SK-N-SH (cell line): Measurements from ENCODE around the gene TIAM1. TPM values are rescaled to one million over a fixed set of nuclear protein-coding genes. Genes with fewer than 3 reads are reported as not detected.

Source experiments
- CTCF ChIA-PET: fragments of 300-600, 350-600 bp; formaldehyde crosslinking; extraction: SDS; loops from one replicate; lab custom pipeline; 2021; lab: Yijun Ruan, JAX
- POLR2A ChIA-PET: fragments of 350-600 bp; sonication (Branson Sonifier 250); formaldehyde crosslinking; extraction: SDS; loops from one replicate; lab custom pipeline; 2020; ENCODE audit warnings: antibody characterized with exemption, inconsistent platforms; lab: Yijun Ruan, JAX
- DNase-seq: peaks from one replicate; pipeline ENCODE4 v3.0.0; 2012
- H2AFZ ChIP-seq: fragments of 200-600 bp; sonication (generic); 2 replicates; pipeline ENCODE4 v1.8.1; 2016; ENCODE audit warnings: antibody characterized with exemption, mild to moderate bottlenecking, low read depth
- H3F3A ChIP-seq: fragments of 200-600 bp; sonication (generic); replicated peaks from 2 replicates; pipeline ENCODE3; 2016; ENCODE audit warnings: antibody characterized with exemption, mild to moderate bottlenecking; ENCODE audit not compliant: insufficient read depth
- H3K27ac ChIP-seq, 2 experiments: fragments of 200-500 bp in 1 of 2; fragments of 200-600 bp in 1 of 2; sonication (Bioruptor generic) in 1 of 2; sonication (generic), shearing (Covaris generic) in 1 of 2; 2 replicates each; pipeline versions ENCODE4 v1.5.1 to v1.6.1; 2014 to 2016; ENCODE audit warnings: low read depth in 2 of 2, inconsistent platforms in 1 of 2, low read length in 1 of 2, mild to moderate bottlenecking in 1 of 2, mixed read lengths in 1 of 2
- H3K27me3 ChIP-seq: fragments of 200-600 bp; sonication (generic), shearing (Covaris generic); 2 replicates; pipeline ENCODE4 v1.6.1; 2016; ENCODE audit warnings: mixed run types; ENCODE audit not compliant: insufficient read depth
- H3K36me3 ChIP-seq, 2 experiments: fragments of 200-500 bp in 1 of 2; fragments of 200-600 bp in 1 of 2; sonication (Bioruptor generic) in 1 of 2; sonication (generic) in 1 of 2; replicated peaks in 1 of 2; 2 replicates each; pipeline versions ENCODE3 to v1.5.1; 2014 to 2016; ENCODE audit warnings: low read length in 1 of 2, mild to moderate bottlenecking in 1 of 2; ENCODE audit not compliant: insufficient read depth in 2 of 2, control insufficient read depth in 1 of 2
- H3K4me1 ChIP-seq, 2 experiments: fragments of 200-500 bp in 1 of 2; fragments of 200-600 bp in 1 of 2; sonication (Bioruptor generic) in 1 of 2; sonication (generic), shearing (Covaris generic) in 1 of 2; 2 replicates each; pipeline versions ENCODE4 v1.5.1 to v1.6.1; 2014 to 2016; ENCODE audit warnings: low read depth in 1 of 2, low read length in 1 of 2, mixed run types in 1 of 2; ENCODE audit not compliant: insufficient read depth in 2 of 2, control insufficient read depth in 1 of 2
- H3K4me2 ChIP-seq: fragments of 200-600 bp; sonication (generic), shearing (Covaris generic); 2 replicates; pipeline ENCODE4 v1.6.1; 2017; ENCODE audit warnings: mixed run types
- H3K4me3 ChIP-seq, 2 experiments: fragments of 200-500 bp in 1 of 2; fragments of 200-600 bp in 1 of 2; sonication (Bioruptor generic) in 1 of 2; sonication (generic), shearing (Covaris generic) in 1 of 2; 2 replicates each; pipeline versions ENCODE4 v1.5.1 to v1.8.1; 2014 to 2016; ENCODE audit warnings: low read depth in 2 of 2, inconsistent platforms in 1 of 2, low read length in 1 of 2, mild to moderate bottlenecking in 1 of 2, mixed read lengths in 1 of 2, moderate library complexity in 1 of 2
- H3K79me2 ChIP-seq: fragments of 200-600 bp; sonication (generic); 2 replicates; pipeline ENCODE4 v1.8.1; 2017; ENCODE audit warnings: mild to moderate bottlenecking; ENCODE audit not compliant: insufficient read depth
- H3K9ac ChIP-seq: fragments of 200-600 bp; sonication (generic); 2 replicates; pipeline ENCODE4 v1.6.1; 2017; ENCODE audit warnings: mixed run types
- H3K9me2 ChIP-seq: fragments of 200-600 bp; sonication (generic); 2 replicates; pipeline ENCODE4 v1.6.1; 2017; ENCODE audit warnings: mixed run types
- H3K9me3 ChIP-seq: fragments of 200-600 bp; sonication (generic); 2 replicates; pipeline ENCODE4 v1.6.1; 2017; ENCODE audit warnings: mixed run types, mild to moderate bottlenecking, moderate library complexity
- H4K20me1 ChIP-seq: fragments of 200-600 bp; sonication (generic); 2 replicates; pipeline ENCODE4 v1.6.1; 2017; ENCODE audit warnings: mild to moderate bottlenecking, mixed run types; ENCODE audit not compliant: insufficient read depth
- EP300 ChIP-seq, 2 experiments: IDR thresholded peaks; 2 replicates each; pipeline versions ENCODE4 v1.4.0 to v1.6.1; 2012; ENCODE audit warnings: borderline replicate concordance in 1 of 2, low read depth in 1 of 2, low read length in 1 of 2
- FOXJ3 ChIP-seq: sonication (generic); formaldehyde crosslinking; IDR thresholded peaks from 2 replicates; pipeline ENCODE4 v1.5.1; 2020; ENCODE audit warnings: mild to moderate bottlenecking, missing genetic modification reagents
- GABPA ChIP-seq: IDR thresholded peaks from 2 replicates; pipeline ENCODE4 v1.4.0; 2012; ENCODE audit warnings: low read depth, mild to moderate bottlenecking
- JUND ChIP-seq: IDR thresholded peaks from 2 replicates; pipeline ENCODE4 v1.4.0; 2012
- MXI1 ChIP-seq: IDR thresholded peaks from 2 replicates; pipeline ENCODE4 v1.6.1; 2012; ENCODE audit warnings: mild to moderate bottlenecking, low read depth, low read length, improper control_type of control experiment
- NRF1 ChIP-seq: IDR thresholded peaks from 2 replicates; pipeline ENCODE4 v1.6.1; 2012; ENCODE audit warnings: low read depth, mild to moderate bottlenecking, low read length
- POLR2AphosphoS5 ChIP-seq: IDR thresholded peaks from 2 replicates; pipeline ENCODE4 v1.6.1; 2012; ENCODE audit warnings: low read depth, low read length
- RCOR1 ChIP-seq: fragments of 150-350 bp; IDR thresholded peaks from 2 replicates; pipeline ENCODE4 v1.6.1; 2017; ENCODE audit warnings: antibody characterized with exemption, low read length
- RFX5 ChIP-seq: IDR thresholded peaks from 2 replicates; pipeline ENCODE4 v1.6.1; 2012; ENCODE audit warnings: mild to moderate bottlenecking, improper control_type of control experiment, low read length
- RXRA ChIP-seq: IDR thresholded peaks from 2 replicates; pipeline ENCODE4 v1.4.0; 2012; ENCODE audit warnings: low read depth, mild to moderate bottlenecking, borderline replicate concordance
- SIN3A ChIP-seq: IDR thresholded peaks from 2 replicates; pipeline ENCODE4 v1.6.1; 2012; ENCODE audit warnings: low read depth, mild to moderate bottlenecking, low read length, moderate library complexity, borderline replicate concordance
- TCF12 ChIP-seq: IDR thresholded peaks from 2 replicates; pipeline ENCODE4 v1.4.0; 2012
- WGBS: methylation state at CpG from one replicate; pipeline ENCODE4 v1.1.6; 2017; ENCODE audit warnings: low lambda C conversion rate; 5-methylcytosine and 5-hydroxymethylcytosine counted together
- polyA plus RNA-seq, 3 experiments: library from polyadenylated mRNA; depleted of rRNA; stranded (reverse); fragments of >200 nt; gene quantifications; 2 replicates each; pipeline ENCODE4 v1.2.3, GENCODE V29; 2012
- TF ChIP-seq, protein P1 (sequence below): IDR thresholded peaks from 2 replicates; pipeline ENCODE4 v1.6.1; 2012; ENCODE audit warnings: mild to moderate bottlenecking, low read depth, low read length, moderate library complexity
- TF ChIP-seq, protein P2 (sequence below): IDR thresholded peaks from 2 replicates; pipeline ENCODE4 v1.4.0; 2012; ENCODE audit warnings: low read depth, borderline replicate concordance
- TF ChIP-seq, protein P3 (sequence below): IDR thresholded peaks from 2 replicates; pipeline ENCODE4; 2012

Gene TIAM1
- polyA plus RNA-seq, 1 of the 3 experiments (the other 2 are of a cell fraction), result 1.7 TPM

DNA sequence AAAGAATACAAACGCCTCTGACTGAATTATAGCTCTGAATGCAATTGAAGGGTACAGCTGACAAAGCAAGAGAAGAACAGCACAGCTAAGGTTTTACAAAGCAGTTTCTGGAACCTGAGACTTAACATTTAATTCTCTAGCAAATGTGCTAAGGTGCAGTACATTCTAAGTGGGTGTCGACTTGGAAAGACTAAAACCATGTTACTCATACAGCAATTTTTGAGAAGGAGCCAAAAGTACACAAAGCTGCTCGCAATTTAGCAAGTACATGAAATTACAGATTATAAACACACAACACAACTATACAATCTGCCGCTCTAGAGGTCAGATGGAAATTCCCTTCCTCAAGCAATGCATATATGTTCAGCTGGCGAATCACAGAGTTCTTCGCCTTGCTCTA is 121.9 kb downstream of the TIAM1 start:
- Histone ChIP-seq H3K27me3 (no peaks in the 10 kb centered on the region), H3K9ac (no peak overlapping the region), H3K4me3 (no peak overlapping the region), H3K4me2 (no peak overlapping the region), H3K79me2 (no peaks in the 10 kb centered on the region), H3F3A (no peaks in the 10 kb centered on the region), H3K9me3 (no peaks in the 10 kb centered on the region), H3K27ac (no peak overlapping the region), H4K20me1 (no peaks in the 10 kb centered on the region), H2AFZ (no peak overlapping the region), H3K9me2 (no peaks in the 10 kb centered on the region), H3K4me1 (peaks cover 0 to 4% of the 10 kb centered on the region in 2 experiments; a peak in 2 of 4 replicates), H3K36me3 (no peaks in the 10 kb centered on the region)
- ChIA-PET CTCF (interaction anchor here (1.2 to 3.0 kb wide), 2 partner anchors 9 to 359 kb away, joined by 5 to 18 read pairs; no protein-coding TSS in a partner anchor), POLR2A (no interaction called here)
- no peak for DNase-seq
- 80% methylated on average over 6 of the region's 6 CpGs for WGBS
- TF ChIP-seq JUND (no peak), FOXJ3 (no peak), POLR2AphosphoS5 (no peak), RXRA (no peak), GABPA (no peak), TCF12 (no peak), RCOR1 (no peak), SIN3A (no peak)
- TF ChIP-seq, protein P1, sequence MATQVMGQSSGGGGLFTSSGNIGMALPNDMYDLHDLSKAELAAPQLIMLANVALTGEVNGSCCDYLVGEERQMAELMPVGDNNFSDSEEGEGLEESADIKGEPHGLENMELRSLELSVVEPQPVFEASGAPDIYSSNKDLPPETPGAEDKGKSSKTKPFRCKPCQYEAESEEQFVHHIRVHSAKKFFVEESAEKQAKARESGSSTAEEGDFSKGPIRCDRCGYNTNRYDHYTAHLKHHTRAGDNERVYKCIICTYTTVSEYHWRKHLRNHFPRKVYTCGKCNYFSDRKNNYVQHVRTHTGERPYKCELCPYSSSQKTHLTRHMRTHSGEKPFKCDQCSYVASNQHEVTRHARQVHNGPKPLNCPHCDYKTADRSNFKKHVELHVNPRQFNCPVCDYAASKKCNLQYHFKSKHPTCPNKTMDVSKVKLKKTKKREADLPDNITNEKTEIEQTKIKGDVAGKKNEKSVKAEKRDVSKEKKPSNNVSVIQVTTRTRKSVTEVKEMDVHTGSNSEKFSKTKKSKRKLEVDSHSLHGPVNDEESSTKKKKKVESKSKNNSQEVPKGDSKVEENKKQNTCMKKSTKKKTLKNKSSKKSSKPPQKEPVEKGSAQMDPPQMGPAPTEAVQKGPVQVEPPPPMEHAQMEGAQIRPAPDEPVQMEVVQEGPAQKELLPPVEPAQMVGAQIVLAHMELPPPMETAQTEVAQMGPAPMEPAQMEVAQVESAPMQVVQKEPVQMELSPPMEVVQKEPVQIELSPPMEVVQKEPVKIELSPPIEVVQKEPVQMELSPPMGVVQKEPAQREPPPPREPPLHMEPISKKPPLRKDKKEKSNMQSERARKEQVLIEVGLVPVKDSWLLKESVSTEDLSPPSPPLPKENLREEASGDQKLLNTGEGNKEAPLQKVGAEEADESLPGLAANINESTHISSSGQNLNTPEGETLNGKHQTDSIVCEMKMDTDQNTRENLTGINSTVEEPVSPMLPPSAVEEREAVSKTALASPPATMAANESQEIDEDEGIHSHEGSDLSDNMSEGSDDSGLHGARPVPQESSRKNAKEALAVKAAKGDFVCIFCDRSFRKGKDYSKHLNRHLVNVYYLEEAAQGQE, result no peak
- TF ChIP-seq, protein P2, sequence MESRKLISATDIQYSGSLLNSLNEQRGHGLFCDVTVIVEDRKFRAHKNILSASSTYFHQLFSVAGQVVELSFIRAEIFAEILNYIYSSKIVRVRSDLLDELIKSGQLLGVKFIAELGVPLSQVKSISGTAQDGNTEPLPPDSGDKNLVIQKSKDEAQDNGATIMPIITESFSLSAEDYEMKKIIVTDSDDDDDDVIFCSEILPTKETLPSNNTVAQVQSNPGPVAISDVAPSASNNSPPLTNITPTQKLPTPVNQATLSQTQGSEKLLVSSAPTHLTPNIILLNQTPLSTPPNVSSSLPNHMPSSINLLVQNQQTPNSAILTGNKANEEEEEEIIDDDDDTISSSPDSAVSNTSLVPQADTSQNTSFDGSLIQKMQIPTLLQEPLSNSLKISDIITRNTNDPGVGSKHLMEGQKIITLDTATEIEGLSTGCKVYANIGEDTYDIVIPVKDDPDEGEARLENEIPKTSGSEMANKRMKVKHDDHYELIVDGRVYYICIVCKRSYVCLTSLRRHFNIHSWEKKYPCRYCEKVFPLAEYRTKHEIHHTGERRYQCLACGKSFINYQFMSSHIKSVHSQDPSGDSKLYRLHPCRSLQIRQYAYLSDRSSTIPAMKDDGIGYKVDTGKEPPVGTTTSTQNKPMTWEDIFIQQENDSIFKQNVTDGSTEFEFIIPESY, result no peak
- TF ChIP-seq, protein P3, sequence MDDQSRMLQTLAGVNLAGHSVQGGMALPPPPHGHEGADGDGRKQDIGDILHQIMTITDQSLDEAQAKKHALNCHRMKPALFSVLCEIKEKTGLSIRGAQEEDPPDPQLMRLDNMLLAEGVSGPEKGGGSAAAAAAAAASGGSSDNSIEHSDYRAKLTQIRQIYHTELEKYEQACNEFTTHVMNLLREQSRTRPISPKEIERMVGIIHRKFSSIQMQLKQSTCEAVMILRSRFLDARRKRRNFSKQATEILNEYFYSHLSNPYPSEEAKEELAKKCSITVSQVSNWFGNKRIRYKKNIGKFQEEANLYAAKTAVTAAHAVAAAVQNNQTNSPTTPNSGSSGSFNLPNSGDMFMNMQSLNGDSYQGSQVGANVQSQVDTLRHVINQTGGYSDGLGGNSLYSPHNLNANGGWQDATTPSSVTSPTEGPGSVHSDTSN, result no peak

DNA sequence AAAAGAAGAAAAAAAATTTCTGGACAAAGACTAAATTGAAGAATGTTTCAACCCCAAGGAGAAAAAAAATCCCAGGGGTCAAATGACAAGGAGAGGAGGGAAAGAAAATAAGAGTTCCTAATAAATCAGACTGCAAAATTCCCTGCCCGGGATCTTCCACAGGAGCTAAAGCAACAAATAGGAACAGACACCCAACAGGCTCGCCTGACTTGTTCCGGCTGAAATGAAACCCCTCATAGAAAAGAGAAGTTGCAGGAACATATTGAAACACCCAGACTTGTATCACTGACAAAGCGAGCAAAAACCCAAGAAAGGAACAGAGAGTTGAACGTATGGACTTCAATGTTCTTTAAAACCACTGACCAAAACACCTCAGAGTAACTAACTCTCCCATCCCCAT is 123.0 kb downstream of the TIAM1 start:
- ChIA-PET CTCF (interaction anchor here (1.1 to 3.0 kb wide), 3 partner anchors 10 to 360 kb away, joined by 4 to 18 read pairs (median 5); no protein-coding TSS in a partner anchor), POLR2A (no interaction called here)
- no peaks in the 10 kb centered on the region for H3F3A ChIP-seq
- no peaks in the 10 kb centered on the region for H3K9me3 ChIP-seq
- H3K4me2 ChIP-seq, result no peak overlapping the region
- H3K27ac ChIP-seq, result no peak overlapping the region
- H3K4me3 ChIP-seq, result no peak overlapping the region
- DNase-seq, result no peak
- peaks cover 0 to 4% of the 10 kb centered on the region in 2 experiments; a peak in 2 of 4 replicates for H3K4me1 ChIP-seq
- 65% methylated on average over 5 of the region's 5 CpGs for WGBS
- H3K27me3 ChIP-seq, result no peaks in the 10 kb centered on the region
- H3K9me2 ChIP-seq, result no peaks in the 10 kb centered on the region
- no peak overlapping the region for H3K9ac ChIP-seq
- no peaks in the 10 kb centered on the region for H3K36me3 ChIP-seq
- H4K20me1 ChIP-seq, result no peaks in the 10 kb centered on the region
- no peak overlapping the region for H2AFZ ChIP-seq
- H3K79me2 ChIP-seq, result no peaks in the 10 kb centered on the region
- TF ChIP-seq TCF12 (no peak), MXI1 (no peak), EP300 (IDR thresholded peaks at IDR 0.05; ENCODE audit: borderline replicate concordance in 1 of 2, low read depth in 1 of 2, low read length in 1 of 2) (no peak), NRF1 (no peak), RFX5 (no peak), POLR2AphosphoS5 (no peak)
- TF ChIP-seq, protein P1, result no peak
